Measurements from ENCODE around the gene MEGF11.

The MEGF11 gene

GRCh38 chr15:66237513-66238235 lies 15.9 kb downstream of the MEGF11 start:
- DNase-seq, result no peak

- no peak for DNase-seq
Observed at GRCh38 chr15:66236806-66237375, 16.7 kb downstream of the MEGF11 start.

GRCh38 chr15:66235866-66236265 lies 17.7 kb downstream of the MEGF11 start:
- no peak for DNase-seq

DNA sequence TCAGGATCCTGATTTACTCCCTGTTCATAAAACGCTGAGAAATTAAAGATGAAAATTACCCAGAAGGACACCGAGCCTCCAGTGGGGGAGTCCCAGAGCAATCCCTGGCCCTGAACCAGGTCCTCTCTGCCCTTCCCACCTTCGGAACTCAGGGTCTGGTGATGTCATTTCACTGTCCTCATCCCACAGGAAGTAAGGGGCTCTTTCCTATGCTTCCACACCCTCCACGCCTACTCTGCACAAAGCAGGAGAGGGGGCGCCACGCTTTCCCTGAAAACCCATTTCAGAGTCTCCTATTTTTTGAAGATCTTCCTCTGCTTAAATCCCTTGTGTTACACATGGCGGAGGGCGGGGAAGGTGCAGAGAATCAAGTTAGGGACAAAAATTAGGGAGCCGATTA lies 18.8 kb downstream of the MEGF11 start:
- DNase-seq, result no peak

DNA sequence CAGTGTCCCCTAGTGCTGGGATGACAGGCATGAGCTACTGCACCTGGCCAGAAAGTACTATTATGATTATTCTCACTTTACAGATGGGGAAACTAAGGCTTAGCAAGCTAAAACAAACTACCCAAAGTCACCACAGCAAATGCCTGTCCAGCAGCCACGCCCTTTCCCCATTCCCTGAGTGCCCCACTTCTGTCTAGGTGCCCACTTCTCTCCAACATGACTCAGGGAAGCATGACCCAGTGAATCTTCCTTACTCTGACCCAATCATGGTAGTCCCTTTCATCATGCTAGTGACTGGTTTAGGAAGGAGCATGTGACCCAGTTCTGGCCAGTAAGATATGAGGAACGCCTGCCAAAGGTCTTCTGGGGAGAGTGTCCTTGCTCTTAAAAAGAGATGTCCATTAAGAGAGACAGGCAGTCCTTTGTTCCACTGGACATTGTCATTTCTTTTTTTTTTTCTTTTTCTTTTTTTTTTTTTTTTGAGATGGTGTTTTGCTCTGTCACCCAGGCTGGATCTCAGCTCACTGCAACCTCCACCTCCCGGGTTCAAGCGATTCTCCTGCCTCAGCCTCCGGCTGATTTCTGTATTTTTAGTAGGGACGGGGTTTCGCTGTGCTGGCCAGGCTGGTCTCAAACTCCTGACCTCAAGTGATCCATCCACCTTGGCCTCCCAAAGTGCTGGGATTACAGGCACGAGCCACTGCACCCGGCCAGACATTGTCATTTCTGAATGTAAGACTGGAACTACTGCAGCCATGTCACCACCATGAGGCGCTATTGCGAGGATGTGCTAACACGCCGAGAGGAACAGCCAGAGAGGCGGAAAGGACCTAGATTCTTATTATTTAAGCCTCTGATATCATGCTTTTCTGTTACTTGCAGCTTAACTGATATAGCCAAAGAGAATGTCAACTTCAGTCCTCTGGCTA lies 19.8 kb downstream of the MEGF11 start:
- DNase-seq, result no peak

GRCh38 chr15:66232267-66232625 lies 21.3 kb downstream of the MEGF11 start:
- no peak for DNase-seq

GRCh38 chr15:66231394-66232266 lies 21.9 kb downstream of the MEGF11 start:
- no peak for DNase-seq

DNA sequence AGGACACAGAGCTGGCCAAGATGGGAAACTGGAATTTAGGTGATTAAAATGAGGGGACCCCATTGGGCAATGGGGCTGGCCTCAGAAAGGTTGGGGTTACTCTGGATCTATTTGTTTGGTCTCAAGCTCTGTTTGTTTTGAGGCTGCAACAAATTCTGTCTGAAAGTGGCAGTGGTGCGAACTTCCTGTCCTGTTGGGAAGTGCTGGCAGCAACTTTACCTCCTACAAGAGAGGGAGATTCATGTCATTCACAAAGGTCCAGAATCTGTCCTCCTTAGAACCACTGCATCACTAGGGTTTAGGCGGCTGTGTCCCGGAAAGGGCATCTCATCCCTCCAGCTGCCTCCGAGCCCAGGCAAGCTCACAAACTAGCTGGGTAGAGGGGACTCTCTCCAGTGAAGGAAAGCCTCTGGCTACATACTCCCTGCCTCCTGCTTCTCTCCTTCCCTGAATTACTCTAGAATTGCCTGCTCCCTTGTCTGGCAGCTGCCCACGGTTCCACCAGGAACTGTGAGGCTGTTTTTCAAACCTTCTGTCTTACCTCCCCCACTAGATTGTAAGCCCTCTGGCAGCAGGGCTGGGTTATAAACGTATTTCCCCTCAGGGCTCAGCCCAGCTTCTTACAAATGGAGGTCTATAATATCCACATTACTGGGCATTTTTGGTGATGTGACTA lies 23.6 kb downstream of the MEGF11 start:
- DNase-seq, result no peak

DNA sequence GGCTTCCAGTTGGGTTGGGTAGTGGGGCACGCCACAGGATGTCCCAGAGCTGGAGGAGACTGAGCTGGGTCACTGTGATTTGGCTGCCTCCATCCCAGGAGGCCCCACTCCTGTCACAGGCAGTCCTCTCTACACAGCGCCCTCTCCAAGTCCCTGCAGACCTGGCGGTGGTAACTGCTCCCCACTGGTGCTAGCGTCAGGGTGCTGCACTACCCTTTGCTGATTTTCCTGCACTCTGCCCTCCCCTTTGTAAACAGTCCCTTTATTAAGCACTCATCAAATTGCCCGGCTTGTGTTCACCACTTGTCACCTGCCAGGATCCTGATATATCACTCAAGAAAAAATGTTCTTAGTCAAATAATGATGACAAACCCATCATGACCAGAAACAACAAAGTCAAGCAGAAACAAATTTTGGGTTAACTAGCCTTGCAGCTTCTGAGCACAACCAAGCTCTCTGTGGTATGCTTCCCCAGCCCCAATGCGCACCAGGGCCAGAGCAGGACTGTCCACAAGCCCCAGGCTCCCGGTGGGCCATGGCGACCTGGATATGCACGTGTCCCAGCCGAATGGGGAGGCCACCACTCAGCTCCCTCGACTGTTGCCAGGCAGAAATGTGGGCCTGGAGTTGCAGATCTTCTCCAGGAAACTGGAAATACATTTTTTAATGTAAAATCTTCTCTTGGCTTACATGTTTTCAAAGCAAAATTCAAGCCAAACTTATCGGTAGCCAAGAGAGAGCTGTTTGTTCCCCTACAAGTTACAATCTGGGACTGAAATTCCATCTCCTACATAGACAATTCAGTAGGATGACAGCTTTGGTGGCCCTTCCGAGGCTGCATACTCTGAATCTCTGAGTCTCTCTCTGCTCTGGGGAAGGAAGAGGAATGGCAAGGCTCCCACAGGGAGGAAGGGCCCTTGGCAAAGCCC lies 24.5 kb downstream of the MEGF11 start:
- no peak for DNase-seq

DNA sequence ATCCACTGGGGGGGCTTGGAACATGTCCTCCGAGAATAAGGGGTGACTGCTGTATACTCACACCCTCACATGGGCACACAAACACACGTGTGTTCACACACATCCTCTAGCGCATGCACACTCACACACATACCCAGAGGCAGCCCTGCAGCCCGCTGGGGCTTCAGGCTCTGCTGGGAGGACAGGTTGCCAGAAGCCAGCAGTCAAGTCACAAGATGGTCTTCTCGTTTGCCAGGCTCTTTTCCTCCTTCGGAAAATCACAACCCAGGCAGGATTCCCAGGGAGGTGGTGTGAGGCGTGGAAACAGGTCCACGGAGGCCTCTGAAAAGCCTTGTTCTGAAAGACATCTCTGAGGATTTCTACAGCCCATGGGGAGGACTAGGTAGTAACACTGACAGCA lies 26.8 kb downstream of the MEGF11 start:
- no peak for DNase-seq

GRCh38 chr15:66225656-66226274 lies 27.8 kb downstream of the MEGF11 start:
- no peak for DNase-seq

DNA sequence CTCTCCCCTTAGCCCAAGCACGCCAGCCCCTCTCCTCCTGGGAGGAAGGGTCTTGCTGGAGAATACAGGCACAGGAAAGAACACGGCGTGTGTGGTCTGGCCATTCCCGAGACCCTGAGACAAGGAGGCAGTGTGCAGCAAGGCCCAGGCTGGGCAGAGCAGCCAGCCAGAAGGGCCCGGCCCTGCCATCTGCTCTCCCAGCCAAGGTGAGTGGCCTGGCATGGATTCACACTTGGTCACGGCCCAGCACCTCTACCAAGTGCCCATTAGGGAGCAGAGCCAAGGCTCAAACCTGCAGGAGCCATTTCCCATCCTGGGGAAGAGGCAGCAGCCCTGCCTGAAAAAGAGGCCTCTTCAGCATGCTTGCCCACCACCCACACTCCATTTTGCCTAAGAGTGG lies 28.6 kb downstream of the MEGF11 start:
- peak; percentile 16 for DNase-seq

DNA sequence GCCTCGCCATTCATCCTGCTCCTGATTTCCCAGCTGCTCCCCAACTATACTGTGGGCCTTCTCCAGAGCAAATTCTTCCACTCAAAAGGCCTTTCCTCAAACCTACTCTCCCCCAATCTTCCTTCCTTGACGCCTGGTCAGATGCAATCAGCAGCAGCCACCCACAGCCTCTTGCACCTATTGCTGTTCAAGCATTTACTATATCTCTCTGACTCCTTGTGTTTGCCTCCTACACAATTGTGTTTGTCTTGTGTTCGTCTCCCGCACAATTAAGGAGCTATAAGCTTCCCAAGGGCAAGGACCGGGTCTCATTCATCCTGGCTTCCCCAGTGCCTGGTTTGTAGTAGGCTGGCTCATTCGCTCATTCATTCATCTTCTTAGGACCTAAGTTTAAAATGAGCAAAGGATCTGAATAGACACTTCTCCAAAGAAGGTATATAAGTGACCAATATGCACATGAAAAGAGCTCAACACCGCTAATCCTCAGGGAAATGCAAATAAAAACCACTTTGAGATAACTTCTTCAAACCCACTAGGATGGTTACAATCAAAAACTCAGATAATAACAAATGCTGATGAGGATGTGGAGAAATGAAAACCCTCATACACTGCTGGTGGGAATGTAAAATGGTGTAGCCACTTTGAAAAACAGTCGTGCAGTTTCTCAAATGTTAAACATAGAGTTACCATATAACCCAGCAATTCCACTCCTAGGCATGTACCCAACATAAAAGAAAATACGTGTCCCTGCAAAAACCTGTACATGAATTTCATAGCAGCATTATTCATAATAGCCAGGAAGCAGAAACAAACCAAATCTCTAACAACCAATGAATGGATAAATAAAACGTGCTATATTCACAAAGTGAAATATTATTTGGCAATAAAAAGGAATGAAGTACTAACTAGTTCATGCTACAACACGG lies 31.0 kb downstream of the MEGF11 start:
- no peak for DNase-seq

DNA sequence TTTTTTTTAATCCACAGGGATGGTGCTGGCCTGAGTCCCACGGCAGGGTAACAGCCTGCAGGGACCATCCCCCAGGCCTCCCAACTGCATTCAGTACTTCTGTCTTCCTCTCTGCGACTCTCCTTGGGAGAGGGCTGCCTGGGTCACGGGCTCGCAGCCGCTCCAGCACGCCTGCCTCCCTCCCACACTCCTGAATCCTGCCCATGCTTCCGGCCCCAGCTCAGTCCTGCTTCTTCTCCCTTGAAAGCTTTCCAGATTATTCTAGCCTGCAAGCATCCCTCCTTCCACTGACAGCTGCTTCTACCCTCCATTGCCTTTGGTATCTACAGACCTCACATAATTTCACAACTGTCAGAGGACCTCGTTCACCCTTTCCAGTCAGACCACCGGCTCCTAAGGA lies 32.4 kb downstream of the MEGF11 start:
- DNase-seq, result no peak

- DNase-seq, result no peak
Observed at GRCh38 chr15:66220601-66221000, 32.9 kb downstream of the MEGF11 start.

DNA sequence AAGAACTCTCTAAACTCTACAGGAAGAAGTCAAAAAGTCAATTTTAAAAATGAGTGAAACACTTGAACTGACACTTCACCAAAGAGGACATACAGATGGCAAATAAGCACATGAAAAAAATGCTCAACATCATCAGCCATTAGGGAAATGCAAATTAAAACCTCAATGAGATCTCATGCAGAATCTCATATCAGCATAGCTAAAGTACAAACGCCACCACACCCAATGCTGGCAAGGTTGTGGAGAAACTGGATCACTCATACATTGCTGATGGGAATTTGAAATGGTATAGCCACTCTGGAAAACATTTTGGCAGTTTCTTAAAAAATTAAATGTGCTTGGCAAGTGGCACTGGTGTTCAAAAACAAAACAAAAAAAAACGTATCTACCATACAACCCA lies 34.2 kb downstream of the MEGF11 start:
- no peak for DNase-seq

DNA sequence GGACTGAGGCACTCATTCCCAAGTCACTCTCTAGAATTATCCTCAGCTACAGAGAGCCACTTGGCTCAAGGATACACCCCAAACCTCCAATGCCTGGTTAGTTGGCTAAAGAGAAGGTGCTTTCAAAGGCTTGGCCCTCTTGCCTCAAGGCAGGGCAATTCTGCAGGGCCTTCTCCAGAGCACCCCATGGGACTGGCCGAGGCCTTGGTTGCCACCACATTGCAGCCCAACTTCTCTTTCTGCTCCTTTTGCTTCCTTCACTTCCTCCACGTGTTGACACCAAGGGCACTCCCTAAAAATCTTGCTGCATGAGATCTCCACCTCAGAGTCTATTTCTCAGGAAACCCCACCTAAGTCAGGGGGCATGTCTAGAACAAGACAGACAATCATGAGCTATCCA lies 36.7 kb downstream of the MEGF11 start:
- no peak for DNase-seq

DNA sequence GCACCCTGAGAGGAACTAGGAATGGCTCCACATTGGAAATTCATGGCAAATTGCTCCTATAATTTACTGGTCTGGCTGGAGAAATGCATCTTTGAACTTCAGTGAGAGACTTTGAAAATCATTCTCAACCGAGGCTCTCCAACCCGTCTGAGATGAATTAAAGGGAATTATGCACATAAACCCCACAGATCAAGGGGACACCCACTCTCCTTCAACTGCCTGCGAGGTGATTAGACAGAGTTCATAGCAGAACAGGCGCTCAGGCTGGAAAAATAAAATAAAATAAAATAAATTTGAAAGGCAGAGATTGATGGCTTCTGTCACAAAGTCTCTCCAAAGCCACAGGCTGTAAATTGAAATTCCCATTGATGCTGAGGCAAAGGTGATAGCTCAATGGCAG lies 37.7 kb downstream of the MEGF11 start:
- no peak for DNase-seq

- no peak for DNase-seq
Observed at GRCh38 chr15:66214246-66214645, 39.3 kb downstream of the MEGF11 start.

- DNase-seq, result no peak
Observed at GRCh38 chr15:66212563-66212921, 41.0 kb downstream of the MEGF11 start.

All from NCI-H510A treated with DMSO at 0.1 percent for 48 hours (cell line).